ENCODE measurements around the gene NACA2.

NACA2 gene

DNA sequence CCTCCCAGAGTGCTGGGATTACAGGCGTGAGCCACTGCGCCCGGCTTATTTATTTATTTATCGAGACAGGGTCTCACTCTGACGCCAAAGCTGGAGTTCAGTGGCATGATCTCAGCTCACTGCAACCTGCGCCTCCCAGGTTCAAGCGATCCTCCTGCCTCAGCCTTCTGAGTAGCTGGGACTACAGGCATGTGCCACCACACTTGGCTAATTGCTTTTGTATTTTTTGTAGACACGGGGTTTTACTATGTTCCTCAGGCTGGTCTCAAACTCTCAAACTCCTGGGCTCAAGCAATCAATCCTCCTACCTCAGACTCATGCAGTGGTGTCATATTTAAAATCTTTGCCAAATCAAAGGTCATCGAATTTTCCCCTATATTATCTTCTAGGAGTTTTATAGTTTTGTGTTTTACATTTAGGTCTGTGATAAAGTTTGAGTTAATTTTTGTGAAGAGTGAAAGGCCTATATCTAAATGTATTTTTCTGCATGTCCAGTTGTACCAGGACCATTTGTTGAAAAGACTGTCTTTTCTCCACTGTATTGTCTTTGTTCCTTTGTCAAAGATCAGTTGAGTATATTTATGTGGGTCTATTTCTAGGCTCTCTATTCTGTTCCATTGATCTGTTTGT is 47.1 kb downstream of the NACA2 start:
- no peaks in the 10 kb centered on the region for H3K79me2 ChIP-seq (ENCODE audit: control insufficient read depth, insufficient read depth, low read length)
- no peak overlapping the region for H3K27ac ChIP-seq (ENCODE audit: low read depth, low read length)
- no peak overlapping the region for H4K8ac ChIP-seq (ENCODE audit: low read depth, low read length)
- H2BK15ac ChIP-seq (replicated peaks; ENCODE audit: low read depth): no peak overlapping the region
- no peak overlapping the region for H2BK5ac ChIP-seq (ENCODE audit: low read length)
- H3K4me1 ChIP-seq (ENCODE audit: control insufficient read depth, low read depth, low read length): no peaks in the 10 kb centered on the region
- DNase-seq: no peak
- H3K23ac ChIP-seq (ENCODE audit: low read length): no peak overlapping the region
- no peaks in the 10 kb centered on the region for H3K79me1 ChIP-seq (ENCODE audit: low read length)
- no peak overlapping the region for H2AK5ac ChIP-seq (ENCODE audit: low read length)
- no peak overlapping the region for H4K5ac ChIP-seq (ENCODE audit: low read length)
- H3K9ac ChIP-seq (ENCODE audit: low read length): no peak overlapping the region
- H3K56ac ChIP-seq (ENCODE audit: low read length): no peak overlapping the region
- no peak overlapping the region for H2BK120ac ChIP-seq (ENCODE audit: low read depth, low read length)
- H3K4ac ChIP-seq (ENCODE audit: low read depth, low read length): no peak overlapping the region
- WGBS (ENCODE audit: extremely low coverage, insufficient coverage, low lambda C conversion rate): no CpG with 5 or more reads among the region's 9 CpGs
- H3K36me3 ChIP-seq (ENCODE audit: control insufficient read depth, insufficient read depth, low read length): no peaks in the 10 kb centered on the region
- H3K18ac ChIP-seq (ENCODE audit: low read length): no peak overlapping the region
- no peak overlapping the region for H3K4me3 ChIP-seq (ENCODE audit: low read length)
- no peak overlapping the region for H3K4me2 ChIP-seq (ENCODE audit: low read length)
- no peaks in the 10 kb centered on the region for H3K27me3 ChIP-seq (ENCODE audit: insufficient read depth, low read length, poor library complexity)

GRCh38 chr17:61542027-61542426 is 49.0 kb downstream of the NACA2 start:
- Histone ChIP-seq H3K4me1 (ENCODE audit: control insufficient read depth, low read depth, low read length) (no peaks in the 10 kb centered on the region), H3K36me3 (ENCODE audit: control insufficient read depth, insufficient read depth, low read length) (no peaks in the 10 kb centered on the region), H2BK15ac (replicated peaks; ENCODE audit: low read depth) (no peak overlapping the region), H3K9ac (ENCODE audit: low read length) (no peak overlapping the region), H4K5ac (ENCODE audit: low read length) (no peak overlapping the region), H3K56ac (ENCODE audit: low read length) (no peak overlapping the region), H2BK120ac (ENCODE audit: low read depth, low read length) (no peak overlapping the region), H3K27me3 (ENCODE audit: insufficient read depth, low read length, poor library complexity) (no peaks in the 10 kb centered on the region), H3K4me2 (ENCODE audit: low read length) (no peak overlapping the region), H3K4ac (ENCODE audit: low read depth, low read length) (no peak overlapping the region), H3K4me3 (ENCODE audit: low read length) (no peak overlapping the region), H4K8ac (ENCODE audit: low read depth, low read length) (no peak overlapping the region), H3K79me2 (ENCODE audit: control insufficient read depth, insufficient read depth, low read length) (no peaks in the 10 kb centered on the region), H2AK5ac (ENCODE audit: low read length) (no peak overlapping the region), H3K18ac (ENCODE audit: low read length) (no peak overlapping the region), H3K27ac (ENCODE audit: low read depth, low read length) (no peak overlapping the region), H3K79me1 (ENCODE audit: low read length) (no peaks in the 10 kb centered on the region), H2BK5ac (ENCODE audit: low read length) (no peak overlapping the region), H3K23ac (ENCODE audit: low read length) (no peak overlapping the region)
- no peak for DNase-seq
- WGBS (ENCODE audit: extremely low coverage, insufficient coverage, low lambda C conversion rate): no CpG with 5 or more reads among the region's 8 CpGs

GRCh38 chr17:61540874-61541273 is 50.1 kb downstream of the NACA2 start:
- H3K9ac ChIP-seq (ENCODE audit: low read length): no peak overlapping the region
- WGBS (ENCODE audit: extremely low coverage, insufficient coverage, low lambda C conversion rate): no CpG with 5 or more reads among the region's 1 CpG
- no peak for DNase-seq
- H2BK15ac ChIP-seq (replicated peaks; ENCODE audit: low read depth): no peak overlapping the region
- H3K4me1 ChIP-seq (ENCODE audit: control insufficient read depth, low read depth, low read length): no peaks in the 10 kb centered on the region
- no peak overlapping the region for H3K18ac ChIP-seq (ENCODE audit: low read length)
- H3K23ac ChIP-seq (ENCODE audit: low read length): no peak overlapping the region
- H3K36me3 ChIP-seq (ENCODE audit: control insufficient read depth, insufficient read depth, low read length): no peaks in the 10 kb centered on the region
- no peaks in the 10 kb centered on the region for H3K27me3 ChIP-seq (ENCODE audit: insufficient read depth, low read length, poor library complexity)
- H3K4me2 ChIP-seq (ENCODE audit: low read length): no peak overlapping the region
- H3K56ac ChIP-seq (ENCODE audit: low read length): no peak overlapping the region
- H4K8ac ChIP-seq (ENCODE audit: low read depth, low read length): no peak overlapping the region
- no peaks in the 10 kb centered on the region for H3K79me2 ChIP-seq (ENCODE audit: control insufficient read depth, insufficient read depth, low read length)
- no peak overlapping the region for H3K4me3 ChIP-seq (ENCODE audit: low read length)
- H4K5ac ChIP-seq (ENCODE audit: low read length): no peak overlapping the region
- H3K4ac ChIP-seq (ENCODE audit: low read depth, low read length): no peak overlapping the region
- no peak overlapping the region for H2AK5ac ChIP-seq (ENCODE audit: low read length)
- no peak overlapping the region for H2BK5ac ChIP-seq (ENCODE audit: low read length)
- no peaks in the 10 kb centered on the region for H3K79me1 ChIP-seq (ENCODE audit: low read length)
- H2BK120ac ChIP-seq (ENCODE audit: low read depth, low read length): no peak overlapping the region
- H3K27ac ChIP-seq (ENCODE audit: low read depth, low read length): no peak overlapping the region
